GM18499 (cell line): ENCODE measurements around the gene HYDIN.
"Not testable (repeated sequence)": the region's sequence is repeated elsewhere in the genome, so short reads cannot be mapped to it uniquely, and the experiment has no call there.

ENCODE experiments used
- ATAC-seq: cut with Tn5 transposase; IDR thresholded peaks from one replicate; pipeline ENCODE4 v1.9.1; 2021; ENCODE audit warnings: moderate number of reproducible peaks; ENCODE audit not compliant: insufficient read depth, unreplicated experiment

HYDIN gene

GRCh38 chr16:71151654-71152053, 78.9 kb downstream of the HYDIN start:
- ATAC-seq, result not testable (repeated sequence)

GRCh38 chr16:71143246-71143645, 87.3 kb downstream of the HYDIN start:
- ATAC-seq, result not testable (repeated sequence)

DNA sequence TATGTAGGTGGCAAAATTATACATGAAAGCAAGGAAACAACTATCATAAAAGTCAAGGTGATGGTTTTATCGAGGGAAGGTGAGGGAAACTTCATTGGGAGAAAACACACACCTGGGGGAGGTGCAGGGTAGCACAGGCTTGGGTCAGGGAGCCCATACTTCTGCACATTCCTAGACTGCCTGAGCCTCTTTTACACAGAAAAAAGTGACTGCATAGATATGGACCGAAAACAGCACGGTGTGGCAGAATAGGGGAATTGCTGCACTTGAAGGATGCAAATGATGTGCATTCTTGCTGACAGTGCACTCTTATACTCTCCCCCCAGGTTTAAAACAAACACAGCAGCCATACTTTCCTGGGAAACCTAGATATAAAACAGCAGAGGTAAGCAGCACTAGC, 120.0 kb downstream of the HYDIN start:
- ATAC-seq, result not testable (repeated sequence)

- not testable (repeated sequence) for ATAC-seq
These were observed 120.8 kb downstream of the HYDIN start for GRCh38 chr16:71109656-71110208.

GRCh38 chr16:71105881-71106280, 124.6 kb downstream of the HYDIN start:
- not testable (repeated sequence) for ATAC-seq

DNA sequence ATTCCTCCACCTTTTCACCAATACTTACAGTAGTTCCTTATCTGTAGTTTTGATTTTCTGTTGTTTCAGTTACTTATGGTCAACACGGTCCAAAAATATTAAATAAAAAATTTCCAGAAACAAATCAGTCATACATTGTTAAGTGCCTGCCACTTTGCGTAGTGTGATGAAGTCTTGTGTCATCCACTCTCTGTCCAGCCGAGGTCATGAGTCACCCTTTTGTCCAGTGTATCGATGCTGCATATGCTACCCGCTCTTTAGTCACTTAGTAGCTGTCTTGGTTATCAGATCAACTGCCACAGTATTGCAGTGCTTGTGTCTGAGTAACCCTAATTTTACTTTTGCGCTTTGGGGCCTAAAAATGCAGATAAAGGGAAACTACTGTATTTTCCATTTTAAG, 146.9 kb downstream of the HYDIN start:
- ATAC-seq, result not testable (repeated sequence)

- ATAC-seq, result not testable (repeated sequence)
These were observed 149.7 kb downstream of the HYDIN start for GRCh38 chr16:71080777-71081176.

GRCh38 chr16:71080262-71080661, 150.3 kb downstream of the HYDIN start:
- ATAC-seq, result not testable (repeated sequence)

GRCh38 chr16:71070651-71071050, 159.9 kb downstream of the HYDIN start:
- not testable (repeated sequence) for ATAC-seq

DNA sequence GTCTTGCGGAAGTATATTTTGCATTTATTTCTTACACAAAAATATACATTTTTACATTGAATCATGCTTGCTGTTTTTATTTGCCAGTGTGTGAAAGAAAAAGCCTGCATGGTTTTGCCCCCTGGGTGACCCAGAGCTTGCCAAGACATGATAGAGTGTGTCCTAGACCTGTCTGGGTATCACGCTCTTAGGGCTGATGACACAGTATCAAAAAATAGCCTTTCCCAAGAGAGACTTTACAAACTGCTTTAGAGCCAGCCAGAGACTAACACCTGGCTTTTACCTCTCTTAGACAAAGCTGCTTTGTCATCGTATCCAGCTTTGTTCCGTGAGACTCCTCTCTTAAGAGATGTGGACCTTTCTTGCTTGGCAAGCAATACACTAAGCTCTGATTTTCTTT, 160.7 kb downstream of the HYDIN start:
- not testable (repeated sequence) for ATAC-seq

GRCh38 chr16:71053897-71054609, 176.5 kb downstream of the HYDIN start:
- ATAC-seq, result not testable (repeated sequence)

DNA sequence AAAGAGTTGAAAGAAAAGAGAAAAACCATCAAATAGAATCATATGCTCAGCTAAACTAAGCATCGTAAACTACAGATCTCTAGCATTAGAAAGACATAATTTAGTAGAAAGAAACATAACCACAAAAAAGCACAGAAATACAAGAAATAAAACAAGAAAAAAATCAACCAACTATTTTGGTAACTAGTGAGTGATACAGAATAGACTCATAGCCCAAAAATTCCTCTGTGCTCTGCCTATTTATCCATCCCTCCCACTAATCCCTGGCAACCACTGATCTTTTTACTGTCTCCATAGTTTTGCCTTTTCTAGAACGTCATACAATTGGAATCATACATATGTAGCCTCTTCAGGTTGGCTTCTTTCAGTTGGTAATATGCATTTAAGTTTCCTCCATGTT, 180.2 kb downstream of the HYDIN start:
- not testable (repeated sequence) for ATAC-seq

GRCh38 chr16:71039368-71040111, 191.0 kb downstream of the HYDIN start:
- not testable (repeated sequence) for ATAC-seq

GRCh38 chr16:71038421-71038820, 192.1 kb downstream of the HYDIN start:
- not testable (repeated sequence) for ATAC-seq

DNA sequence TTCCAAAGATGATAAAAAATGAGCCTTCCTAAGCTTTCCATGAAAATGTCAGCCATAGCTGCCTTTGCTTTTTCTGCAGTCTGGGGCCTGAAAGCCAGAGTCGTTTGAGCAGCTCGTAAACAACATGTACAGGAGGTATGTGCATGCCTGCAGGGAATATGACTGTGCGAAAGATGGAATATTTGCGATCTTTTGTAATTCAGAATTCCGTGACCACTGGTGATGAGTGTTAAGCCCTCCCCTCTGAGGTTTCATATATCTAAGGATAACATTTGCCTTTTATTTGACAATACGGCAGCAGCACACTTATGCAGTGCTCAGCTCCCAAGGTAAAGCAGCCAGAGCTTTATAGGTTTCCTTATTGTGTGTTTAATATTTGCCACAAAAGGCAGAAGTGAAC, 192.5 kb downstream of the HYDIN start:
- ATAC-seq, result not testable (repeated sequence)

- not testable (repeated sequence) for ATAC-seq
These were observed 202.3 kb downstream of the HYDIN start for GRCh38 chr16:71028032-71028727.

DNA sequence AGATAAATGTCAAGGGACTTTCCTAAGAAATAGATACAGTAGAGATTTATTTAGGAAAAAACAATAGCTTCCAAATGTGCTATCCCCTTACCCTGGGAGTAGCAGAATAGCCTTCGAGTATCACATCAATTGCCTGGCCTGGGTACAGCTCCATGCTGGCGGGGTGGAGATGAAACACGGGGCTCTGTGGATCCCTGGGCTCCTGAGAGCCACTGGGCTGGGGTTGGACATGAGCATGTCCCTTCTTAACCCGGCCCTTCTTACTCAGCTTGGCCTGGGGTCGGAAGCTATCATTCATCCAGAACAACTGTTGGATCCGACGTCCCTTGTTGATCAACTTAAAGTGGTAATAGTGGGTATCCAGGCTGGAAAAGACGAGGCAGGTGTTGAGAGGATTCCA, 203.0 kb downstream of the HYDIN start:
- not testable (repeated sequence) for ATAC-seq

GRCh38 chr16:71023851-71024439, 206.6 kb downstream of the HYDIN start:
- not testable (repeated sequence) for ATAC-seq

- ATAC-seq, result not testable (repeated sequence)
These were observed 208.5 kb downstream of the HYDIN start for GRCh38 chr16:71021961-71022537.
